HFF-Myc (cell line): ENCODE measurements around the gene RPEL1.
"Not testable (repeated sequence)": the region's sequence is repeated elsewhere in the genome, so short reads cannot be mapped to it uniquely, and the experiment has no call there.

ENCODE experiments used
- DNase-seq: peaks from one replicate; pipeline ENCODE4 v3.0.0-alpha.2; 2011; ENCODE audit warnings: low read depth; ENCODE audit errors: extremely low read depth
- H3K4me3 ChIP-seq: replicated peaks from 2 replicates; pipeline ENCODE4 v1.5.1; 2011; ENCODE audit warnings: low read depth, mild to moderate bottlenecking, control low read depth, low read length
- TF ChIP-seq, protein P1 (sequence below): IDR thresholded peaks from 2 replicates; pipeline ENCODE4 v1.5.1; 2012; ENCODE audit warnings: mild to moderate bottlenecking, low read depth, low read length, control low read depth; ENCODE audit errors: missing control alignments

The RPEL1 gene

DNA sequence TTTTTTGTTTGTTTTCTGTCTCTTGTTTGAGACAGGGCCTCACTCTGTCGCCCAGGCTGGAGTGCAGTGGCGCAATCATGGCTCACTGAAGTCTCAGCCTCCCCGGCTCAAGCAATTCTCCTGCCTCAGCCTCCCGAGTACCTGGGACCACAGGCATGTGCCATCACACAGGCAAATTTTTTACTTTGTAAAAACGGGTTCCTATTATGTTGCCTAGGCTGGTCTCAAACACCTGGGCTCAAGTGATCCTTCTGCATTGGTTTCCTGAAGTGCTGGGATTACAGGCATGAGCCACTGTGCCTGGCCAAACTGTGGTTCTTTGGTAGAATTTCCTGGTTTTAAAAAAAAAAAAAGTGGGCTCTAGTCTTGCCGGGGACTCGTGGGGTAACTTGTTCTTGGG, at the start of gene RPEL1:
Gene RPEL1, plus strand, starts transcription at position 301 of the 400 bp plus-strand sequence. CDS start 110 bp downstream, outside the sequence.
- not testable (repeated sequence) for DNase-seq, H3K4me3 ChIP-seq

DNA sequence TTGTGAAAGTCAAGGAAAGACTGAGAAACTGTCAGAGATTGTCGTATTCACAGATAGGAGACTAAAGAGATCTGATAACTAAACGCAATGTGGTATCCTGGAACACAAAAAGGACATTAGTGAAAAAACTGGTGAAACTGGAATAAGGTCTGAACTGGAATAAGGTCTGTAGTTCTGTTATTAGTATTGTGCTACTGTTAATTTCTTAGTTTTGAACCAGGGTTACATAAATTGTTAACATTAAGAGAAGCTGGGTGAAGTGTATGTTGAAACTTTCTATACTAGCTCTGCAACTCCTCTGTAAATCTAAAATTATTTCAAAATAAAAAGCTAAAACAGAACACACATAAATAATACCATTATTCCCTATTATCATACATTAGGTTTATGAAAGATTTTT, 49.2 kb upstream of the RPEL1 start:
- H3K4me3 ChIP-seq = no peak overlapping the region
- TF ChIP-seq, protein P1, sequence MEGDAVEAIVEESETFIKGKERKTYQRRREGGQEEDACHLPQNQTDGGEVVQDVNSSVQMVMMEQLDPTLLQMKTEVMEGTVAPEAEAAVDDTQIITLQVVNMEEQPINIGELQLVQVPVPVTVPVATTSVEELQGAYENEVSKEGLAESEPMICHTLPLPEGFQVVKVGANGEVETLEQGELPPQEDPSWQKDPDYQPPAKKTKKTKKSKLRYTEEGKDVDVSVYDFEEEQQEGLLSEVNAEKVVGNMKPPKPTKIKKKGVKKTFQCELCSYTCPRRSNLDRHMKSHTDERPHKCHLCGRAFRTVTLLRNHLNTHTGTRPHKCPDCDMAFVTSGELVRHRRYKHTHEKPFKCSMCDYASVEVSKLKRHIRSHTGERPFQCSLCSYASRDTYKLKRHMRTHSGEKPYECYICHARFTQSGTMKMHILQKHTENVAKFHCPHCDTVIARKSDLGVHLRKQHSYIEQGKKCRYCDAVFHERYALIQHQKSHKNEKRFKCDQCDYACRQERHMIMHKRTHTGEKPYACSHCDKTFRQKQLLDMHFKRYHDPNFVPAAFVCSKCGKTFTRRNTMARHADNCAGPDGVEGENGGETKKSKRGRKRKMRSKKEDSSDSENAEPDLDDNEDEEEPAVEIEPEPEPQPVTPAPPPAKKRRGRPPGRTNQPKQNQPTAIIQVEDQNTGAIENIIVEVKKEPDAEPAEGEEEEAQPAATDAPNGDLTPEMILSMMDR = no peak
- no peak for DNase-seq

DNA sequence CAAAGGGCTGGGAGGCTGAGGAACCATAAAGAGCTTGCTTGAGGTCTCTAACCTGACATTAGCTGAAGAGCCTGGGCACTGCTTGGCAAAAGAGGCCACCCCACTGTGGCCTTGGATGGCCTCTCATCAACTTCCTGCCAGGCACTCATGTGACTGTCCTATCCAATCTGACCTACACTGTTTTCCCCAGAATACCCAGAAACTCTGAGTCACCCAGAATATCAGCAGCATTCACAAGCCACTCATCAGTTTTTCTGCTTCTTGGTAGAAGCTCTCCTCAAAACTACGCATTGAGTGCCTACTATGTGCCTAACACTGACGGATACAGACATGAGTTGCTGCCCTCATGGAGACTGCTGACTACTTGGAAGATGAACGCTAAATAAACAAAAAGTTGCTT, 48.5 kb upstream of the RPEL1 start:
- DNase-seq = no peak
- H3K4me3 ChIP-seq = no peak overlapping the region
- TF ChIP-seq, protein P1 = no peak

DNA sequence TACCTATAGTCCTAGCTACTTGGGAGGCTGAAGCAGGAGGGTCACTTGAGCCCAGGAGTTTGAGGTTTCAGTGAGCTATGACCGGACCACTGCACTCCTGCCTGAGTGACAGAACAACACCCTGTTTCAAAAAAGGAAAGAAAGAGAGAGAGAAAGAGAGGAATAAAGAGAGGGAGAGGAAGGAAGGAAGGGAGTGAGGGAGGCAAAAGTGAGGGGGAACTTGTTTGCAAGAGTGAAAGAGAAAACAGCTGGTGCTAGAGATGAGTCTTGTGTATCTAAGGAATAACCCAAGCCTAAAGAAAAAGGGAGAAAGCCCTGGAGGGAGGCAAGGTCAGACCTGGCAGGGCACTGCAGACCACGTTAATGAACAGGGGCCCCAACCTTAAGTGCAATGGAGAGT, 47.8 kb upstream of the RPEL1 start:
- DNase-seq = no peak
- H3K4me3 ChIP-seq = no peak overlapping the region
- TF ChIP-seq, protein P1 = no peak

DNA sequence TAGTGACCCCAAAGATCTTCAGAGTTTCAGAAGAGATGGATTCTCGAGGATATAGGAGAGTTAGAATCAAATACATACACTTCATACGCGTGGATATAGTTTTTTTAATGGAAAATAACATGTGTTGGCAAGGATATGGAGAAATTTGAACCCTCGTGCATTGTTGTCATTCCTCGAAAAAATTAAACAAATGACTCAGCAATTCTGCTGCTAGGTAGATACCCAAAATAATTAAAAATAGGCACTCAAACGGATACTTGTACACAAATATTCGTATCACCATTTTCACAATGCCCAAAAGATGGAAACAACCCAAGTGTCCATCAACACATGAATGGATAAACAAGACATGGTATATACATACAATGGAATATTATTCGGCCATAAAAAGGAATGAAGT, 47.0 kb upstream of the RPEL1 start:
- TF ChIP-seq, protein P1 = no peak
- no peak overlapping the region for H3K4me3 ChIP-seq
- no peak for DNase-seq

DNA sequence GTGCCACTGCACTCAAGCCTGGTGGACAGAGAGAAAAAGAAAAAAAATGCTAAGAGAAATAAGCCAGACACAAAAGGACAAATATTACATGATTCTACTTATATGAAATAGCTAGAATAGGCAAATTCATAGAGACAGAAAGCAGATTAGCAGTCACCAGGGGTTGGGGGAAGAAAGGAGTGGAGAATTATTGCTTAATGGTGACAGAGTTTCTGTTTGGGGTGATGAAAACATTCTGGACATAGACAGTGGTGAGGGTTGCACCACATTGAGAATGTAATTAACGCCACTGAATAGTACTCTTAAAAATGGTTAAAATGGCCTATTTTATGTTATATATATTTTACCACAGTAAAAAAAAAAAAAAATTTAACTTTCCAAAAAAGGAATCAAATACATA, 46.2 kb upstream of the RPEL1 start:
- DNase-seq = no peak

DNA sequence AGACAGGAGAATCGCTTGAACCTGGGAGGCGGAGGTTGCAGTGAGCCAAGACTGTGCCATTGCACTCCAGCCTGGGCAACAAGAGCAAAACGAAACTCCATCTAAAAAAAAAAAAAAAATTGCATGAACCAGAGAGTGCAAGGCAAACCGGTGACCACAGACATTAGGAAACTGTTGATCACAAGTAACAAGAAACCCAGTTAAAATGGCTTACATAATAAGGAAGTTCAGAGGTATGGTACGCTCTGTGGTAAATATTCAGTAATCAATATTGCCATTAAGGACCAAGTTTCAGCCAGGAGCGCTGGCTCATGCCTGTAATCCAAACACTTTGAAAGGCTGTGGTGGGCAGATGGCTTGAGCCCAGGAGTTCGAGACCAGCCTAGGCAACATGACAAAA, 43.4 kb upstream of the RPEL1 start:
- no peak for DNase-seq
- no peak overlapping the region for H3K4me3 ChIP-seq
- TF ChIP-seq, protein P1 = no peak

More for the DNA sequence above, 46.2 kb upstream of the RPEL1 start:
- no peak overlapping the region for H3K4me3 ChIP-seq
- TF ChIP-seq, protein P1 = no peak
